ENCODE results near the gene ASMTL. TPM values are rescaled to one million over a fixed set of nuclear protein-coding genes. Genes with fewer than 3 reads are reported as not detected.

The ASMTL gene
- total RNA-seq, 4 donors from 2014 or later, result 29.7 to 35.1 (median 32.5) TPM

DNA sequence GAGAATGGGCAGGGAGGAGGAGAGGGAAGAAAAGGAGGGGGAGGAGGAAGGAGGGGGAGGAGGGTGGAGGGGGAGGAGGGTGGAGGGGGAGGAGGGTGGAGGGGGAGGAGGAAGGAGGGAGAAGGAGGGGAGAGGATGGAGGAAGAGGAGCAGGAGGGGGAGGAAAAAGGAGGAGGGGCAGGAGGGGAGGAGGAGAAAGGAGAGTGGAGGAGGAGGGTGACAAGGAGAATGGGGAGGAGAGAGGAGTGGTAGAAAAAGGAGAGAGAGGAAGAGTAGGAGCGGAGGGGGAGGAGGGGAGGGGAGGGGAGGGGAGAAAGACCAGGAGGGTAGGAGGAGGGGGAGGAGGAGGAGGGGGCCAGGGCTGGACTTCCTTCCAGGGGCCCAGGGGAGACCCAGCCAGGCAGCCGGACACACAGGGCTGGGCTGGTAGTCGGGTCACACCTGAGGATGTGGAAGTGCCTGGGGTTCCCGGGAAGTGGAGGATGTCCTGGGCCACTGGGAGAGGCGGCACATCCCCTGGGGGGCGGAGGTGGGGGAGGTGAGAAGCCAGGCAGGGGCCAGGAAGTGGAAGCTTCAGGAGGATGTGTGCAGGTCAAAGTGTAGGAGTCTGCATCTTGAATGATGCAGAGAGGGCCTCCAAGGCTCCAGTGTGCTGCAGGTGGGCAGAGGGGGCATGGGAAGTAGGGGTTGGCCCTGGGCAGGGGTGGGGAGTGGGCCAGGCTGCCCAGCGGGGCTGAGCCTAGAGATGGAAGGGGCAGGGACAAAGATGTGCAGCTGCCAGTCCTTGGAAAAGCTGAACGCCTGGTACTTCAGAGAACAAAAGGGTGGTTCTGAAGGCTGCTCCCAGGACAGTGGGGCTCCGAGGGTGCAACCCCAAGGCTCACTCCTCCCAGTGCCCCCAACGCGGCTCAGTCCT, 97.3 kb downstream of the ASMTL start:
- no peaks in the 10 kb centered on the region for H3K4me1 ChIP-seq
- H3K27ac ChIP-seq, result no peak overlapping the region
- TF ChIP-seq POLR2A (IDR thresholded peaks at IDR 0.05), result no peak
- TF ChIP-seq, protein P1, sequence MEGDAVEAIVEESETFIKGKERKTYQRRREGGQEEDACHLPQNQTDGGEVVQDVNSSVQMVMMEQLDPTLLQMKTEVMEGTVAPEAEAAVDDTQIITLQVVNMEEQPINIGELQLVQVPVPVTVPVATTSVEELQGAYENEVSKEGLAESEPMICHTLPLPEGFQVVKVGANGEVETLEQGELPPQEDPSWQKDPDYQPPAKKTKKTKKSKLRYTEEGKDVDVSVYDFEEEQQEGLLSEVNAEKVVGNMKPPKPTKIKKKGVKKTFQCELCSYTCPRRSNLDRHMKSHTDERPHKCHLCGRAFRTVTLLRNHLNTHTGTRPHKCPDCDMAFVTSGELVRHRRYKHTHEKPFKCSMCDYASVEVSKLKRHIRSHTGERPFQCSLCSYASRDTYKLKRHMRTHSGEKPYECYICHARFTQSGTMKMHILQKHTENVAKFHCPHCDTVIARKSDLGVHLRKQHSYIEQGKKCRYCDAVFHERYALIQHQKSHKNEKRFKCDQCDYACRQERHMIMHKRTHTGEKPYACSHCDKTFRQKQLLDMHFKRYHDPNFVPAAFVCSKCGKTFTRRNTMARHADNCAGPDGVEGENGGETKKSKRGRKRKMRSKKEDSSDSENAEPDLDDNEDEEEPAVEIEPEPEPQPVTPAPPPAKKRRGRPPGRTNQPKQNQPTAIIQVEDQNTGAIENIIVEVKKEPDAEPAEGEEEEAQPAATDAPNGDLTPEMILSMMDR (IDR thresholded peaks at IDR 0.05), result no peak
- TF ChIP-seq POLR2AphosphoS5 (IDR thresholded peaks at IDR 0.05), result no peak
- no peak for TF ChIP-seq EP300 (IDR thresholded peaks at IDR 0.05)
- whole genome bisulfite sequencing, 2 donors (ENCODE audit: low coverage in 1 of 2), result 31 to 52% methylated on average over 5 to 11 of the region's 11 CpGs
- H3K4me3 ChIP-seq, result no peak overlapping the region
- H3K9me3 ChIP-seq, result peaks cover 0 to 15% (median 0%) of the 10 kb centered on the region in 3 donors
- H3K27me3 ChIP-seq, result no peaks in the 10 kb centered on the region
- H3K36me3 ChIP-seq, result peaks cover 0 to 53% of the 10 kb centered on the region in 2 donors
- no peak for ATAC-seq

DNA sequence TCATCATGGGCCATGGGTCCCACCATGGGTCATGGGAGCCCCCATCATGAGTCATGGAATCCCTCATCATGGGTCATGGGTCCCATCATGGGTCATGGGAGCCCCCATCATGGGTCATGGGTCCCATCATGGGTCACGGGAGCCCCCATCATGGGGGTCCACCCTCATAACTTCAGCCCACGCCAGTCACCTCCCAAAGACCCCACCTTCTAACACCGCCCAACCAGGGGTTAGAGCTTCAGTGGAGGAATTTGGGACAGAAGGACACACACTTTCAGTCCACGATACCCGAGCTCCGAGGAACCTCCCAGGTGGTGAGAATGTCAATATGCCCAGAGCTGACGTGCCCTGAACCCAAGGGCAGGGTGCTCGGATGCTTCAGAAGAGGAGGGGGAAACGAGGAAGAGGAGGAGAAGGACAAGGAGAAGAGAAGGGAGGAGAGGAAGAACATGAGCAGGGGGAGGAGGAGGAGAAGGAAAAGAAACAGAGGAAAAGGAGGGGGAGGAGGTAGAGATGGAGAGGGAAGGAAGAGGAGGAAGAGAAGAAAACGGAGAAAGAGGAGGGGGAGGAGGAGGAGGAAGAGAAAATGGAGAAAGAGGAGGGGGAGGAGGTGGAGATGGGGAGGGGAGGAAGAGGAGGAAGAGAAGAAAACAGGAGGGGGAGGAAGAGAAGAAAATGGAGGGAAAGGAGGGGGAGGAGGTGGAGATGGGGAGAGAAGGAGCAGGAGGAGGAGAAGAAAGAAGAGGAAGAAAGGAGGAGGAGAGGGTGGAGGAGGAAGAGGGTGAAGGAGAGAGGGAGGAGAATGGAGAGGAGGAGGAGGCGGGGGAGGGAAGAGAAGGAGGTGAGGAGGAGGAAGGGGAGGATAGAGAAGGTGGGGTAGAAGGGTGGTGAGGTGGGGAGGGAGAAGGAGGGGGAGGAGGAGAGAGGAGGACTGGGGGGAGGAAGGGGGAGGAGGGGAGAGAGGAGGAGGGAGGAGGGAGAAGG, 98.4 kb downstream of the ASMTL start:
- Histone ChIP-seq H3K9me3 (peaks cover 0 to 15% (median 0%) of the 10 kb centered on the region in 3 donors), H3K27ac (no peak overlapping the region), H3K4me3 (no peak overlapping the region), H3K4me1 (no peaks in the 10 kb centered on the region), H3K27me3 (no peaks in the 10 kb centered on the region), H3K36me3 (peaks cover 0 to 51% of the 10 kb centered on the region in 2 donors)
- TF ChIP-seq POLR2A (IDR thresholded peaks at IDR 0.05), result no peak
- no peak for TF ChIP-seq EP300 (IDR thresholded peaks at IDR 0.05)
- TF ChIP-seq POLR2AphosphoS5 (IDR thresholded peaks at IDR 0.05), result no peak
- TF ChIP-seq, protein P1 (IDR thresholded peaks at IDR 0.05), result no peak
- ATAC-seq, result peak; percentile 17
- 76 to 88% methylated on average over 2 to 9 of the region's 11 CpGs for WGBS, 2 donors (ENCODE audit: low coverage in 1 of 2)

Other genes starting within 250 kb of the ASMTL start
- 1 to 10 TPM in 2 of 4 donors, under 1 TPM in 1, not detected in 1; 0.93 to 2.3 (median 2.0) TPM for gene CRLF2, start 240.3 kb downstream of the ASMTL start, total RNA-seq
- 10 to 100 TPM in 1 of 4 donors, 1 to 10 TPM in 3; 1.3 to 10.3 (median 7.7) TPM for gene CSF2RA, start 184.1 kb downstream of the ASMTL start, total RNA-seq
- gene IL3RA, start 116.1 kb downstream of the ASMTL start, total RNA-seq, result 10 to 100 TPM in 1 of 4 donors, 1 to 10 TPM in 3; 3.6 to 10.2 (median 6.7) TPM
- gene SLC25A6, start 60.8 kb downstream of the ASMTL start, total RNA-seq, result 100 to 1,000 TPM; 204 to 408 (median 268) TPM
- 1 to 10 TPM in 3 of 4 donors, under 1 TPM in 1; 0.81 to 2.7 (median 1.8) TPM for gene P2RY8, start 84.3 kb upstream of the ASMTL start, total RNA-seq
- gene AKAP17A, start 138.7 kb upstream of the ASMTL start, total RNA-seq, result 10 to 100 TPM; 18.1 to 40.8 (median 29.6) TPM
- 1 to 10 TPM in 1 of 4 donors, not detected in 3; 1.4 TPM for gene ASMT, start 162.2 kb upstream of the ASMTL start, total RNA-seq

All from gastroesophageal sphincter (tissue), 4 donors.